ENCODE data around the gene APOBR.
A peak's percentile ranks its signal among the peaks of the same experiment; 100 is the strongest.
"Not testable (repeated sequence)": the region's sequence is repeated elsewhere in the genome, so short reads cannot be mapped to it uniquely, and the experiment has no call there.

APOBR gene

GRCh38 chr16:28494121-28494851 is at the start of gene APOBR:
APOBR (plus strand) TSS chr16:28494643; CDS start chr16:28494682, 39 bp downstream.
- Histone ChIP-seq H3K36me3 (ENCODE audit: insufficient read depth, low read length) (peaks cover 6% of the 10 kb centered on the region; the same call in 1 of the 2 replicates), H3K4me1 (ENCODE audit: insufficient read depth, low read length, poor library complexity, severe bottlenecking) (peaks cover 42% of the 10 kb centered on the region), H3K4me3 (ENCODE audit: low read length, poor library complexity, severe bottlenecking) (peak within 1 kb of the TSS; percentile 84), H3K79me2 (ENCODE audit: insufficient read depth, low read length) (peaks cover 64% of the 10 kb centered on the region), H3K9me3 (ENCODE audit: insufficient read depth, low read depth, low read length) (no peaks in the 10 kb centered on the region), H3K4me2 (ENCODE audit: low read depth, low read length, poor library complexity, severe bottlenecking) (peak within 1 kb of the TSS; percentile 99), H3K9ac (ENCODE audit: low read depth, low read length, poor library complexity, severe bottlenecking) (peak within 1 kb of the TSS; percentile 99), H3K27me3 (ENCODE audit: insufficient read depth, low read length, poor library complexity, severe bottlenecking) (no peaks in the 10 kb centered on the region), H3F3A (ENCODE audit: low read depth) (no peaks in the 10 kb centered on the region), H3K9me2 (replicated peaks; ENCODE audit: low read depth, low read length) (no peaks in the 10 kb centered on the region), H4K20me1 (ENCODE audit: insufficient read depth, low read length, poor library complexity, severe bottlenecking) (peaks cover 6% of the 10 kb centered on the region), H2AFZ (ENCODE audit: low read length) (peak within 1 kb of the TSS; percentile 64)
- TF ChIP-seq, protein P1, sequence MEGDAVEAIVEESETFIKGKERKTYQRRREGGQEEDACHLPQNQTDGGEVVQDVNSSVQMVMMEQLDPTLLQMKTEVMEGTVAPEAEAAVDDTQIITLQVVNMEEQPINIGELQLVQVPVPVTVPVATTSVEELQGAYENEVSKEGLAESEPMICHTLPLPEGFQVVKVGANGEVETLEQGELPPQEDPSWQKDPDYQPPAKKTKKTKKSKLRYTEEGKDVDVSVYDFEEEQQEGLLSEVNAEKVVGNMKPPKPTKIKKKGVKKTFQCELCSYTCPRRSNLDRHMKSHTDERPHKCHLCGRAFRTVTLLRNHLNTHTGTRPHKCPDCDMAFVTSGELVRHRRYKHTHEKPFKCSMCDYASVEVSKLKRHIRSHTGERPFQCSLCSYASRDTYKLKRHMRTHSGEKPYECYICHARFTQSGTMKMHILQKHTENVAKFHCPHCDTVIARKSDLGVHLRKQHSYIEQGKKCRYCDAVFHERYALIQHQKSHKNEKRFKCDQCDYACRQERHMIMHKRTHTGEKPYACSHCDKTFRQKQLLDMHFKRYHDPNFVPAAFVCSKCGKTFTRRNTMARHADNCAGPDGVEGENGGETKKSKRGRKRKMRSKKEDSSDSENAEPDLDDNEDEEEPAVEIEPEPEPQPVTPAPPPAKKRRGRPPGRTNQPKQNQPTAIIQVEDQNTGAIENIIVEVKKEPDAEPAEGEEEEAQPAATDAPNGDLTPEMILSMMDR (conservative IDR thresholded peaks at IDR 0.05; ENCODE audit: low read length), result no peak
- TF ChIP-seq EZH2phosphoT487 (IDR thresholded peaks at IDR 0.05; ENCODE audit: borderline replicate concordance), result no peak

GRCh38 chr16:28446388-28446787 is 48.1 kb upstream of the APOBR start:
- H3K9me3 ChIP-seq (ENCODE audit: insufficient read depth, low read depth, low read length); H3K9me2 ChIP-seq (replicated peaks; ENCODE audit: low read depth, low read length); H4K20me1 ChIP-seq (ENCODE audit: insufficient read depth, low read length, poor library complexity, severe bottlenecking); H3K4me2 ChIP-seq (ENCODE audit: low read depth, low read length, poor library complexity, severe bottlenecking); H3K9ac ChIP-seq (ENCODE audit: low read depth, low read length, poor library complexity, severe bottlenecking); H3K27me3 ChIP-seq (ENCODE audit: insufficient read depth, low read length, poor library complexity, severe bottlenecking); H3K4me1 ChIP-seq (ENCODE audit: insufficient read depth, low read length, poor library complexity, severe bottlenecking); H3K79me2 ChIP-seq (ENCODE audit: insufficient read depth, low read length); H2AFZ ChIP-seq (ENCODE audit: low read length); H3K36me3 ChIP-seq (ENCODE audit: insufficient read depth, low read length); H3K4me3 ChIP-seq (ENCODE audit: low read length, poor library complexity, severe bottlenecking); H3F3A ChIP-seq (ENCODE audit: low read depth): not testable (repeated sequence)

- H3K27me3 ChIP-seq (ENCODE audit: insufficient read depth, low read length, poor library complexity, severe bottlenecking); H3K9me2 ChIP-seq (replicated peaks; ENCODE audit: low read depth, low read length); H3K4me2 ChIP-seq (ENCODE audit: low read depth, low read length, poor library complexity, severe bottlenecking); H2AFZ ChIP-seq (ENCODE audit: low read length); H3F3A ChIP-seq (ENCODE audit: low read depth); H3K4me3 ChIP-seq (ENCODE audit: low read length, poor library complexity, severe bottlenecking); H3K9ac ChIP-seq (ENCODE audit: low read depth, low read length, poor library complexity, severe bottlenecking); H3K9me3 ChIP-seq (ENCODE audit: insufficient read depth, low read depth, low read length); H4K20me1 ChIP-seq (ENCODE audit: insufficient read depth, low read length, poor library complexity, severe bottlenecking); H3K79me2 ChIP-seq (ENCODE audit: insufficient read depth, low read length); H3K36me3 ChIP-seq (ENCODE audit: insufficient read depth, low read length); H3K4me1 ChIP-seq (ENCODE audit: insufficient read depth, low read length, poor library complexity, severe bottlenecking): not testable (repeated sequence)
These were observed 47.4 kb upstream of the APOBR start for GRCh38 chr16:28447081-28447480.

DNA sequence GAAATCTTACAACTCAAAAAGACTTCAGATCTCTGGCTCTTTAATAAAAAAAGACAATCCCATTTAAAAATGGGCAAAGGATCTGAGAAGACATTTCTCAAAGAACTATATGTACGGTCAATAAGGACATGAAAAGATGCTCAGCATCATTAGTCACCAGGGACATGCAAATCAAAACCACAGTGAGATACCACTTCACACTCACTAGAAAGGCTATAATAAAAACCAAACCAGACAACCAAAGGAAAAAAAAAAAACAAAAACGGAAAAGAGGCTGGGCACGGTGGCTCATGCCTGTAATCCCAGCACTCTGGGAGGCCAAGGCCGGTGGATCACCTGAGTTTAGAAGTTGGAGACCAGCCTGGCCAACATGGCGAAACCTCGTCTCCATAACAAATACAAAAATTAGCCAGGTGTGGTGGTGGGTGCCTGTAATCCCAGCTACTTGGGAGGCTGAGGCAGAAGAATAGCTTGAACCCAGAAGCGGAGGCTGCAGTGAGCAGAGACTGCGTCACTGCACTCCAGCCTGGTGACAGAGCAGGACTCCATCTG is 20.7 kb upstream of the APOBR start:
- H3K4me1 ChIP-seq (ENCODE audit: insufficient read depth, low read length, poor library complexity, severe bottlenecking), result no peaks in the 10 kb centered on the region
- TF ChIP-seq, protein P1 (conservative IDR thresholded peaks at IDR 0.05; ENCODE audit: low read length), result no peak
- H3K36me3 ChIP-seq (ENCODE audit: insufficient read depth, low read length), result peaks cover 18% of the 10 kb centered on the region; the same call in 1 of the 2 replicates
- H3K4me2 ChIP-seq (ENCODE audit: low read depth, low read length, poor library complexity, severe bottlenecking), result no peak overlapping the region
- no peaks in the 10 kb centered on the region for H3K9me2 ChIP-seq (replicated peaks; ENCODE audit: low read depth, low read length)
- H3K79me2 ChIP-seq (ENCODE audit: insufficient read depth, low read length), result no peaks in the 10 kb centered on the region
- H3F3A ChIP-seq (ENCODE audit: low read depth), result no peaks in the 10 kb centered on the region
- no peak overlapping the region for H2AFZ ChIP-seq (ENCODE audit: low read length)
- H3K4me3 ChIP-seq (ENCODE audit: low read length, poor library complexity, severe bottlenecking), result no peak overlapping the region
- no peak overlapping the region for H3K9ac ChIP-seq (ENCODE audit: low read depth, low read length, poor library complexity, severe bottlenecking)
- H3K27me3 ChIP-seq (ENCODE audit: insufficient read depth, low read length, poor library complexity, severe bottlenecking), result no peaks in the 10 kb centered on the region
- no peaks in the 10 kb centered on the region for H3K9me3 ChIP-seq (ENCODE audit: insufficient read depth, low read depth, low read length)
- H4K20me1 ChIP-seq (ENCODE audit: insufficient read depth, low read length, poor library complexity, severe bottlenecking), result no peaks in the 10 kb centered on the region

All from Loucy (cell line).